Fibroblast of the aortic adventitia (primary cell): ENCODE data around the gene SMIM35. TPM values are rescaled to one million over a fixed set of nuclear protein-coding genes. Genes with fewer than 3 reads are reported as not detected.

Source experiments
- DNase-seq: peaks from one replicate; pipeline ENCODE4 v3.0.0-alpha.2; 2010; ENCODE audit warnings: low read depth
- H3K4me3 ChIP-seq: 2 replicates; pipeline ENCODE4 v1.5.1; 2011; ENCODE audit warnings: low read depth, mild to moderate bottlenecking, control low read depth, low read length, moderate library complexity
- CTCF ChIP-seq: IDR thresholded peaks from 2 replicates; pipeline ENCODE4 v1.5.1; 2011; ENCODE audit warnings: mild to moderate bottlenecking, low read length, control low read depth, inconsistent platforms; ENCODE audit not compliant: insufficient read depth
- total RNA-seq: library from RNA; depleted of rRNA; stranded (reverse); fragments of >200 nt; gene quantifications from 2 replicates; pipeline ENCODE4 v1.2.3, GENCODE V29; 2012; ENCODE audit warnings: low replicate concordance

SMIM35 gene
- total RNA-seq, 1 donor = not detected

GRCh38 chr11:118004543-118005223, 82.1 kb downstream of the SMIM35 start:
- H3K4me3 ChIP-seq = no peak overlapping the region

GRCh38 chr11:118003456-118003855, 83.3 kb downstream of the SMIM35 start:
- H3K4me3 ChIP-seq = no peak overlapping the region
- TF ChIP-seq CTCF = no peak
- no peak for DNase-seq

More at GRCh38 chr11:118004543-118005223, 82.1 kb downstream of the SMIM35 start:
- no peak for TF ChIP-seq CTCF
- no peak for DNase-seq

GRCh38 chr11:118002541-118003423, 84.0 kb downstream of the SMIM35 start:
- no peak for TF ChIP-seq CTCF
- H3K4me3 ChIP-seq = no peak overlapping the region
- no peak for DNase-seq

- no peak for DNase-seq
- TF ChIP-seq CTCF = no peak
- no peak overlapping the region for H3K4me3 ChIP-seq
Observed at GRCh38 chr11:118002010-118002540, 84.7 kb downstream of the SMIM35 start.

- H3K4me3 ChIP-seq = no peak overlapping the region
- DNase-seq = no peak
- TF ChIP-seq CTCF = no peak
Observed at GRCh38 chr11:118001494-118001971, 85.2 kb downstream of the SMIM35 start.

- no peak for TF ChIP-seq CTCF
- no peak for DNase-seq
- no peak overlapping the region for H3K4me3 ChIP-seq
Observed at GRCh38 chr11:118000850-118001228, 85.9 kb downstream of the SMIM35 start.
